ENCODE results near the gene NHSL2. TPM values are rescaled to one million over a fixed set of nuclear protein-coding genes. Genes with fewer than 3 reads are reported as not detected.
A peak's percentile ranks its signal among the peaks of the same experiment; 100 is the strongest.

The NHSL2 gene
- polyA plus RNA-seq, 4 donors, result under 0.01 to 2.9 (median 1.5) TPM; not detected in 1

GRCh38 chrX:71996826-71997225 is 86.2 kb downstream of the NHSL2 start:
- Histone ChIP-seq H3K4me3 (ENCODE audit: low read depth in 1 of 3, low read length in 3 of 3) (no peak overlapping the region), H3K9me3 (ENCODE audit: control insufficient read depth in 2 of 2, insufficient read depth in 1 of 2, low read depth in 1 of 2, low read length in 1 of 2) (no peaks in the 10 kb centered on the region), H3K36me3 (ENCODE audit: control insufficient read depth in 3 of 3, insufficient read depth in 2 of 3, low read depth in 1 of 3, low read length in 3 of 3) (no peaks in the 10 kb centered on the region), H3K27ac (ENCODE audit: low read depth in 1 of 3, low read length in 2 of 3) (no peak overlapping the region), H3K4me1 (ENCODE audit: control insufficient read depth in 3 of 3, insufficient read depth in 2 of 3, low read depth in 1 of 3, low read length in 2 of 3) (no peaks in the 10 kb centered on the region), H3K27me3 (ENCODE audit: control insufficient read depth in 3 of 3, insufficient read depth in 3 of 3, low read length in 3 of 3) (no peaks in the 10 kb centered on the region)
- DNase-seq, result no peak
- 63 to 91% (median 66%) methylated on average over 6 of the region's 6 CpGs for WGBS, 3 donors
- no peak for FAIRE-seq

- no peaks in the 10 kb centered on the region for H3K27me3 ChIP-seq (ENCODE audit: control insufficient read depth in 3 of 3, insufficient read depth in 3 of 3, low read length in 3 of 3)
- 57 to 62% (median 58%) methylated on average over 3 of the region's 3 CpGs for WGBS, 3 donors
- H3K4me1 ChIP-seq (ENCODE audit: control insufficient read depth in 3 of 3, insufficient read depth in 2 of 3, low read depth in 1 of 3, low read length in 2 of 3), result no peaks in the 10 kb centered on the region
- no peak overlapping the region for H3K27ac ChIP-seq (ENCODE audit: low read depth in 1 of 3, low read length in 2 of 3)
- H3K4me3 ChIP-seq (ENCODE audit: low read depth in 1 of 3, low read length in 3 of 3), result no peak overlapping the region
- FAIRE-seq (no peak), DNase-seq (no peak)
- no peaks in the 10 kb centered on the region for H3K36me3 ChIP-seq (ENCODE audit: control insufficient read depth in 3 of 3, insufficient read depth in 2 of 3, low read depth in 1 of 3, low read length in 3 of 3)
- no peaks in the 10 kb centered on the region for H3K9me3 ChIP-seq (ENCODE audit: control insufficient read depth in 2 of 2, insufficient read depth in 1 of 2, low read depth in 1 of 2, low read length in 1 of 2)
These were observed 86.7 kb downstream of the NHSL2 start for GRCh38 chrX:71997320-71997719.

GRCh38 chrX:71998836-71999509 is 88.3 kb downstream of the NHSL2 start:
- Histone ChIP-seq H3K9me3 (ENCODE audit: control insufficient read depth in 2 of 2, insufficient read depth in 1 of 2, low read depth in 1 of 2, low read length in 1 of 2) (no peaks in the 10 kb centered on the region), H3K36me3 (ENCODE audit: control insufficient read depth in 3 of 3, insufficient read depth in 2 of 3, low read depth in 1 of 3, low read length in 3 of 3) (no peaks in the 10 kb centered on the region), H3K27me3 (ENCODE audit: control insufficient read depth in 3 of 3, insufficient read depth in 3 of 3, low read length in 3 of 3) (no peaks in the 10 kb centered on the region), H3K4me3 (ENCODE audit: low read depth in 1 of 3, low read length in 3 of 3) (no peak overlapping the region), H3K4me1 (ENCODE audit: control insufficient read depth in 3 of 3, insufficient read depth in 2 of 3, low read depth in 1 of 3, low read length in 2 of 3) (no peaks in the 10 kb centered on the region), H3K27ac (ENCODE audit: low read depth in 1 of 3, low read length in 2 of 3) (no peak overlapping the region)
- WGBS, 3 donors, result 1 to 13% (median 7%) methylated on average over 6 of the region's 6 CpGs
- DNase-seq, result peak; percentile 26 to 34
- FAIRE-seq, result no peak

- DNase-seq, result no peak
These were observed 88.9 kb downstream of the NHSL2 start for GRCh38 chrX:71999535-71999934.

GRCh38 chrX:72001471-72001870 is 90.8 kb downstream of the NHSL2 start:
- Histone ChIP-seq H3K27me3 (ENCODE audit: control insufficient read depth in 3 of 3, insufficient read depth in 3 of 3, low read length in 3 of 3) (no peaks in the 10 kb centered on the region), H3K27ac (ENCODE audit: low read depth in 1 of 3, low read length in 2 of 3) (no peak overlapping the region), H3K9me3 (ENCODE audit: control insufficient read depth in 2 of 2, insufficient read depth in 1 of 2, low read depth in 1 of 2, low read length in 1 of 2) (no peaks in the 10 kb centered on the region), H3K4me1 (ENCODE audit: control insufficient read depth in 3 of 3, insufficient read depth in 2 of 3, low read depth in 1 of 3, low read length in 2 of 3) (no peaks in the 10 kb centered on the region), H3K4me3 (ENCODE audit: low read depth in 1 of 3, low read length in 3 of 3) (no peak overlapping the region), H3K36me3 (ENCODE audit: control insufficient read depth in 3 of 3, insufficient read depth in 2 of 3, low read depth in 1 of 3, low read length in 3 of 3) (no peaks in the 10 kb centered on the region)
- WGBS, 3 donors, result 55 to 80% (median 72%) methylated on average over 3 of the region's 3 CpGs
- FAIRE-seq (no peak), DNase-seq (no peak)

More at GRCh38 chrX:71999535-71999934, 88.9 kb downstream of the NHSL2 start:
- Histone ChIP-seq H3K27ac (ENCODE audit: low read depth in 1 of 3, low read length in 2 of 3) (no peak overlapping the region), H3K4me3 (ENCODE audit: low read depth in 1 of 3, low read length in 3 of 3) (no peak overlapping the region), H3K4me1 (ENCODE audit: control insufficient read depth in 3 of 3, insufficient read depth in 2 of 3, low read depth in 1 of 3, low read length in 2 of 3) (no peaks in the 10 kb centered on the region), H3K9me3 (ENCODE audit: control insufficient read depth in 2 of 2, insufficient read depth in 1 of 2, low read depth in 1 of 2, low read length in 1 of 2) (no peaks in the 10 kb centered on the region), H3K27me3 (ENCODE audit: control insufficient read depth in 3 of 3, insufficient read depth in 3 of 3, low read length in 3 of 3) (no peaks in the 10 kb centered on the region), H3K36me3 (ENCODE audit: control insufficient read depth in 3 of 3, insufficient read depth in 2 of 3, low read depth in 1 of 3, low read length in 3 of 3) (no peaks in the 10 kb centered on the region)
- FAIRE-seq, result no peak
- 91 to 96% (median 95%) methylated on average over 1 of the region's 1 CpG for WGBS, 3 donors

- DNase-seq (no peak), FAIRE-seq (no peak)
- H3K27me3 ChIP-seq (ENCODE audit: control insufficient read depth in 3 of 3, insufficient read depth in 3 of 3, low read length in 3 of 3), result no peaks in the 10 kb centered on the region
- H3K4me1 ChIP-seq (ENCODE audit: control insufficient read depth in 3 of 3, insufficient read depth in 2 of 3, low read depth in 1 of 3, low read length in 2 of 3), result no peaks in the 10 kb centered on the region
- no peak overlapping the region for H3K27ac ChIP-seq (ENCODE audit: low read depth in 1 of 3, low read length in 2 of 3)
- no peaks in the 10 kb centered on the region for H3K36me3 ChIP-seq (ENCODE audit: control insufficient read depth in 3 of 3, insufficient read depth in 2 of 3, low read depth in 1 of 3, low read length in 3 of 3)
- H3K4me3 ChIP-seq (ENCODE audit: low read depth in 1 of 3, low read length in 3 of 3), result no peak overlapping the region
- 79 to 95% (median 94%) methylated on average over 2 of the region's 2 CpGs for WGBS, 3 donors
- no peaks in the 10 kb centered on the region for H3K9me3 ChIP-seq (ENCODE audit: control insufficient read depth in 2 of 2, insufficient read depth in 1 of 2, low read depth in 1 of 2, low read length in 1 of 2)
These were observed 91.3 kb downstream of the NHSL2 start for GRCh38 chrX:72001906-72002305.

GRCh38 chrX:72002875-72003274 is 92.2 kb downstream of the NHSL2 start:
- Histone ChIP-seq H3K4me3 (ENCODE audit: low read depth in 1 of 3, low read length in 3 of 3) (no peak overlapping the region), H3K36me3 (ENCODE audit: control insufficient read depth in 3 of 3, insufficient read depth in 2 of 3, low read depth in 1 of 3, low read length in 3 of 3) (no peaks in the 10 kb centered on the region), H3K27ac (ENCODE audit: low read depth in 1 of 3, low read length in 2 of 3) (no peak overlapping the region), H3K4me1 (ENCODE audit: control insufficient read depth in 3 of 3, insufficient read depth in 2 of 3, low read depth in 1 of 3, low read length in 2 of 3) (no peaks in the 10 kb centered on the region), H3K9me3 (ENCODE audit: control insufficient read depth in 2 of 2, insufficient read depth in 1 of 2, low read depth in 1 of 2, low read length in 1 of 2) (no peaks in the 10 kb centered on the region), H3K27me3 (ENCODE audit: control insufficient read depth in 3 of 3, insufficient read depth in 3 of 3, low read length in 3 of 3) (no peaks in the 10 kb centered on the region)
- DNase-seq (no peak), FAIRE-seq (no peak)
- 86 to 90% (median 89%) methylated on average over 6 of the region's 6 CpGs for WGBS, 3 donors

- DNase-seq (no peak), FAIRE-seq (no peak)
- Histone ChIP-seq H3K4me1 (ENCODE audit: control insufficient read depth in 3 of 3, insufficient read depth in 2 of 3, low read depth in 1 of 3, low read length in 2 of 3) (no peaks in the 10 kb centered on the region), H3K27ac (ENCODE audit: low read depth in 1 of 3, low read length in 2 of 3) (peak overlapping the region in 1 of 3 donors; percentile 5), H3K27me3 (ENCODE audit: control insufficient read depth in 3 of 3, insufficient read depth in 3 of 3, low read length in 3 of 3) (no peaks in the 10 kb centered on the region), H3K9me3 (ENCODE audit: control insufficient read depth in 2 of 2, insufficient read depth in 1 of 2, low read depth in 1 of 2, low read length in 1 of 2) (no peaks in the 10 kb centered on the region), H3K36me3 (ENCODE audit: control insufficient read depth in 3 of 3, insufficient read depth in 2 of 3, low read depth in 1 of 3, low read length in 3 of 3) (no peaks in the 10 kb centered on the region), H3K4me3 (ENCODE audit: low read depth in 1 of 3, low read length in 3 of 3) (no peak overlapping the region)
- WGBS, 3 donors, result 34 to 49% (median 36%) methylated on average over 16 to 17 of the region's 17 CpGs
These were observed 93.4 kb downstream of the NHSL2 start for GRCh38 chrX:72003811-72004750.

Data from small intestine (tissue), 7 donors.